ENCODE measurements around the gene CDH13. TPM values are rescaled to one million over a fixed set of nuclear protein-coding genes. Genes with fewer than 3 reads are reported as not detected.

CDH13 gene
- polyA plus RNA-seq, 1 donor: 8.7 TPM

DNA sequence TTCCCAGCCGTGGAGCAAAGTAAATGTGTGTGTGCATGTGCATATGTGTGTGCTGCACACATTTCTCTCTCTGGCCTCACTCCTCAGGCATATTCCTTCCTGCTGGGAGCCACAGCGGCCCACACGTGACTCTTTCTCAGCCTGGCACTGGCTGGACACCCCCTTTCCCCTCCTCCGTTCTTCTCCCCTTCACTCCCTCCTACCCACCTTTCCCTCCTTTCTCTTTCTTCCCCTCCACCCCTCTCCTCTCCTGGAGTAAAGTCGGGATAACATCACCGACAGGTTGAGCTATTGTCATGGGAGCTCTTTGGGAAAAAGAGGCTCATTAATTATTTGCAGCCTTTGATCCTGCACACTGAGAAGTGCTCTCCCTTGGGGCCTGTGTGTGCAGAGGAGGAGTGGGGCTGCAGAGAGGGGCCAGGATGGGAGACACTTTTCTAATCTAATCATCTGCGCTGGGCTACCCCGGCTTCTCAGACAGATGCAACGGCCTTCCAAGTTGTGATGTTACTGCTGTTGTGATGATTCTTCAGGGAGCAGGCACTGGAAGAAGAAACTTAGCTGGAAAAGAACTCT is 1054.7 kb downstream of the CDH13 start:
- no peak for DNase-seq

DNA sequence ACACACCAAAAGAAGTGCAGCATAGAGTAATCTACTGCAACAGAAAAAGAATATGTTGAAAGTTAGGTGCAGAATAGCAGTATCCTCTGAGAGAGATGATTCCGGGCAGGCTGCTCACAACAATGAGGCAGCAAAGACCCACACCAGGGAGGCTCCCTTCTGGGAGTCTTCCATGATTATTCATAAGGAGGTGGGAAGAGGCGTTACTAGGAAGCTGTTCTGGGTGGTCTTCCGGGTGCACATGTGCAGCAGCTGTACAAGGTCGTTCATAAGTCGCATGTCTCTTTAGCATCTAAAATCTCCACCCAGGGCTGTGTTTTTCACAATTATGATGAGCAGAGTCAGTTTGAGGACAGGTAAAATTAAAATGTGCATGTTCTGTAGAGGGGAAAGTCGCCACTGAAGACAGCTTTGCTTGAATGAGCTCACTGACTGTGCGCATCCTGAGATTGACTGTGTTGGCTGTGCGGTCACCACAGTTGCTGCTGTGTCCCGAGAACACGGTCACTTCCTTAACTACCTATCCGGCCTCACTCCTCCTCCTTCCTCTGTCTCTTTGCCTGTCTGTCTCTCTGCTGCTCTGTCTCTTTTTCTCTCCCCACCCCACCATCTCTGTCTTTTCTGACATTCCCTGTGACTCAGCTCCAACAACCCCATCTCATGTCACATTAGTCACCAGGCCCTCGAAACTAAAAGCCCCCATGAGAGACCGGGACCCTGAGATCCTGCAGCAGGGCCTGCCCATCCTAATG is 1055.5 kb downstream of the CDH13 start:
- DNase-seq: no peak

DNA sequence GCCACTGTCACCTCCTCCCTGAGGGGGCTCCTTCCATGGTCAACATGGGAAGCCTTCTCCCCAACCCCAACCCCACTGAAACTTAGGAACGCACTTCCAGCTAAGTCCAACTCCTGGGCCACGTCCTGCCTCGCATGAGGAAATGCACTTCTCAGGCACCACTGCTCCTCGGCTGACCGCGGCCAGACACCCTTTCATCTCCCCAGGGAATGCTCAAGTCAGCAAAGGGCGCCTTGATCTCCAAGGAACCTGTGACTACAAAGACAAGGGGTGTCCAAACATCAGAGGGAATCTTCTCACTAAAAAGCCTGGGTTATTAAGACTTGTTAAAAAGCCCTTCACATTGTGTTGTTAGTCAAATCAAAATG is 1056.1 kb downstream of the CDH13 start:
- no peak for DNase-seq

DNA sequence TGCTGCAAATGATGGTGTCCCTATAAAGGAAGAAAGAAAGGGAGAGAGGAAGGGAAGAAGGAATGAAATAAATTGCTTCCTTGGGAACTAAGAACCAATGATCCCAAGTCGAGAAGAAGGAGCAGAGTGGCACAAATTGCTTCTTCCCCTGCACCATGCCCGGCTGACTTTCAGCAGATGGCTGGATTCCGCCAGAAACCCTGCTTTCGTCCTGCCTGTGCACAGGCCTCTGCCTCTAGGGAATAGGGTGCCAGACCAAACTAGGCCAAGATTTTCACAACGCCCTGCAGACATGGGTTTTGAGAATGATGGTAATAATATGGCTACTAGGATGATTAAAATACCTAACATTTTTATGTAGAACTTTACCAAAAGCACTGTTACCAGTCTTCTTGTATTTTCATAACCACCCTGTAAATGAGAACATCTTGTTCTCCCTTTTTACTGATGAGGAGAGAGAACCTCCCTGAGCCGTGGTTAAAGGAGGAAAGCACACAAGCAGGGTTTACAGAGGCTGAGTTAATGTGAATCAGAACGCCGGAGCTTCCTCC is 1058.9 kb downstream of the CDH13 start:
- DNase-seq: no peak

DNA sequence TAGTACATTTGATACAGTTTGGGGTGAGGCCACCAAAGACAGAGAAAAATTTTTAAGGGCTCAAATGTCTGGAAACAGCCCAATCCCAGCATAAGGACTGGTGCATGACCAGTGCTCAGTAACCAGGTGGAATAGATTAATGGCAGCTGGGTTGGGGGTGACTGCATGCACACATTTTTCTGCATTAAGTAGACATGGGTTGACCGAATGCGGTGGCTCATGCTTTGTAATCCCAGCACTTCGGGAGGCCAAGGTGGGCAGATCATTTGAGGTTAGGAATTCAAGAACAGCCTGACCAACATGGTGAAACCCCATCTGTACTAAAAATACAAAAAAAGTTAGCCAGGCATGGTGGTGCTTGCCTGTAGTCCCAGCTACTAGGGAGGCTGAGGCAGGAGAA is 1060.0 kb downstream of the CDH13 start:
- no peak for DNase-seq

DNA sequence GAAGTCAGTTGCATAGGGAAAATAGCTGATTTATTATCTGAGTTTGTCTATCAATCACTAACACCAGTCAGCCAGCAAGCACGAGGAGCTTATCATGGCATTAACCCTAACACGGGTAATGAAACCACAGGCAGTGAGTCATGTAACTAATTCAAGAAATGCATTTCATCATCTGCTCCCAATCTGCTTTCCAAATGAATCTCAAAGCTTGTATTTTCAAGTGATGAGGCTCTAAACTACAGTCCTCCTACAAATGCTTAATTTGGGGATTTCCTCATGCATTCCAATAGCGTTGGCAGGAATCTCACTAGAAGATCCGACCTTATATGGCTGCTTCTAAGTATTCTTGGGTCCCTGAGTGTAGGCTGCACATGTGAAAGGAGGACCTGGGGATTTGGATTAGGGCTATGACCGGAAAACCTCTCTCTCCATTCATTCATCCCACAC is 1062.6 kb downstream of the CDH13 start:
- no peak for DNase-seq

DNA sequence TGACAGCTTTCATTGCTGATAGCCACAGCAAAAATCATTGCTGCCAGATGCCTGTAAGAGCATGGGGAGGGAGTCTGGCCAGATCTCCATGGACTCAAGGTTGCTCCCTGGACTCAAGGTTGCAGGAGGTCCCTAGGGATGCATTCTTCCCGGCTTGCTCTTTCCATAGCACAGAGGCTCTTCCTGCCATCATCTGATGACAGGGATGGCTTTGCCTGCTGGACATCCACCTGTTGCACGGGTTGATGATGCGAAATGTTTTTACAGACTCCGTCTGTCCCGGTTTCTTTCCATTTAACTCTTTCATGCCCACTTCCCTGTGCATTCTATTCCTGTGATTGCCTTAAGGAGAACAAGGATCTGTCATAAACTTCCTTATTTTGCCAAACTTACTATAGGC is 1065.5 kb downstream of the CDH13 start:
- no peak for DNase-seq

DNA sequence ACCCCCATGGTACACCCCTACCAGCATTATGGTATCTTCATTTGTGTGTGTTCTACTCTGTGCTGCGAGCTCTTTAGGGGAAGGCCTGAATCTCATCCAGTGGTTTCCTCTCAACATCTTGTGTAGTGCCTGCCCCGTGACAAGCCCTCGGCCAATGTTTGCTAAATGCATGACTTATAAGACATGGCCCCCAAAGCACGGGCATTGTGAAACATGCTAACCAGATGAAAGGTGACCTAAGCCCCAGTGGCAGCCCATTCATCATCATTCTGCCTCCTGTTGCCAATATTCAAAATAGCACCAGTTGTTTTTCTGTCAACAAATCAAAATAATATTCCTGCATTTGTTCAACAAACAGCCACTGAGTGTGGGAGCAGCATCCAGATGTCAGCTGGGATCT is 1072.2 kb downstream of the CDH13 start:
- no peak for DNase-seq

DNA sequence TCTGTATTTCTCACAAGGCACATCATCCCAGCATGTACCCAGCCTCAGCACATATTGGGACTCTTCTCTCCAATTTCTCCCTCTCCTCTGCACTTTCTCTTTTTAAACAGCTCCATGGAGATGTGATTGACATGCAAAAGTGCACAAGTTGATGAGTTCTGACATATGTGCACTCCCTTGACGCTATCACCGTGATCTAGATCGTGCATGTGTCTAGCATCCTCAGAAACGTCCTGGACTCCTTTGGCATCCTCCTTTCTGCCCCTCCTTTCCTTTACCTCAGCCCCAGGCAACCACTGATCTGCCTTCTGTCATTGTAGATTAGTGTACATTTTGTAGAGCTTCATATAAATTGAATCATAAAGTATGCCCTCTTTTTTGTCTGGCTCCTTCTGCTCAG is 1073.0 kb downstream of the CDH13 start:
- DNase-seq: no peak

DNA sequence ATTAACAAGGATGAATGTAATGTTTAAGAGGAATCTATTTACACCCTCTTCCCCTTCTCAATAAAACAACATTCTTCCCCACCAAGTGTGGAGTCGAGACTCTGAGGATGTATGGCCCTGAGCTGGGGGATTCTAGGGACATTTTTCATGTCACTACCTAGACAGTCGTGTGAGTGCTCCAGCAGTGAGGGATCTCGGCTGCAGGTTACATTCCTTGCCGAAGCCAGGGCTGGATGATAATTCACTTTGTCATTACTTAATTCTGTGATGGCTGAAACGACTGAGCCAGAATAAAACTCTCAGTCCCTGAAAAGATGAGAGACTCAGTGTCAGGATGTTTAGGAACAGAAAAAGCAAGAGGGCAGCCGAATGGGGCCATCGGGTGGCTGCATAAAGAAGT is 1074.1 kb downstream of the CDH13 start:
- no peak for DNase-seq

DNA sequence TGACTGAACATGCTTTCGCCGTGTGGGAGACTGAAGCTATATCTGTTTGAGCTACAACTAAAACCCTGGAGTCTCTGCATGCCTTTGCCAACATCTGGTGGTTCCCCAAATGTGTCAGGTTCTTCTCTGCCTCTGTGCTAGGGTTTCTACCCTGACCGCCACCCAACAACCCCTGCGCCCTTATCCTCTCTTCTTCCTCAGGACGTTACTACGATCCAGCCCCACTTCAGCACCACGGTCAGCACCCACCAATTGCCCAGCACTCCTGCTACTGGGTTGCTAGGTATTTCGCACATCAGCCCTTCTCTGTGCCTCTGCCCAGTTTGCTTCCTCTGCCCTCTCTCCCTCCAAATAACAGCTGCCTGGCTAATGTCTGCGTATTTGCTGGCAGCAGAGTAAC is 1074.7 kb downstream of the CDH13 start:
- peak; percentile 60 for DNase-seq

DNA sequence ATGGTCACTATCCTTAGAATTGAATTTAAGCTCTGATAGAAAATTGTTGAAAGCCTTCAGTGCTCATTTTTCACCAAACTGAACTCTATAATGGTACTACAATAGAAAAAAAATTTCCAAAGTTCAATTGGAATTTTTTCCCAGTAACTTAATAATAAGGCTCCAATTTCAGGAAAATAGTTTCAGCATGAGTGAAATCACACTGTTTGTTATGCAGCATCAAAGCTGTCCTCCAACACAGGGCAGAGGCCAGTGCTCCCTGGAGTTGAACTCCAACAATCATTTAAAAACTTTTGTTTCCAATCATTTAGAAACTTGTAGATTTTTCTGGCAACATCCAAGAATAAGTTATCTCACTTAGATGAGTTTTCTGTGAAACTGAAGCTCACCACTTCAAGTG is 1077.9 kb downstream of the CDH13 start:
- DNase-seq: no peak

DNA sequence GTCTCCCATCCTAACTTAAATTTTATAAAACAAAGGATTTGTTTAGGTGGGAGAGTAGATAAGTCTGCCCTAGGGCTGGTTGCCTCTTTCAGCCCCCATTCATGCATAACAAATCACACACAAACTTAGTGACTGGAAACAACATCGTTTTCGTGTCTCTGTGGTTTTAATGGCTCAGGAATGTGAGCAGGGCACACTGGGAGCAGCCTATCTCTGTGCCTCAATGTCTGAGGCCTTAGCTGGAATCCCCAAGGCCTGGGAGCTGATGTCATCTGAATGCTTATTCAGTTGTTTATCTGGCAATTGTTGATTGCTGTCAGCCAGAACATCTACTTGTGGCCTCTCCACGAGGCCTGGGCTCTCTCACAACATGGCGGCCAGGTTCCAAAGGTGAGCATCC is 1079.1 kb downstream of the CDH13 start:
- no peak for DNase-seq

DNA sequence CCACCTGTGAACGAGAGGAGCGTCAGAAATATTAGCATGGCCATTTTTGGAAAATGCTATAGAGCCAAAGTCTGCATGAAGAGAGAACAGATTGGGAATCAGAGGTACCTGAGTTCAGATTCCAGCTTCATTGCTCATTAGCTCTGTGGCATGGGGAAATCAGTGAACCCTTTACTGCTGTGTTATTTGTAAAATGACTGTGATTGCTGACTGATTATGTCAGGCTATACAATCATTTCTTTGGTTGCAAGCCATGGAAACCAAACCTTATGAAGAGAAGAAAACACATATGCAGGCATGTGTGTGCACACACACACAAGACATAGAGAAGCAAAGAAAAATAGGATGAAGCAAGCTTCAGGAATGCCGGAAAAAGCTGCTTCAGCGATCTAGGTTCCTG is 1079.6 kb downstream of the CDH13 start:
- DNase-seq: no peak

DNA sequence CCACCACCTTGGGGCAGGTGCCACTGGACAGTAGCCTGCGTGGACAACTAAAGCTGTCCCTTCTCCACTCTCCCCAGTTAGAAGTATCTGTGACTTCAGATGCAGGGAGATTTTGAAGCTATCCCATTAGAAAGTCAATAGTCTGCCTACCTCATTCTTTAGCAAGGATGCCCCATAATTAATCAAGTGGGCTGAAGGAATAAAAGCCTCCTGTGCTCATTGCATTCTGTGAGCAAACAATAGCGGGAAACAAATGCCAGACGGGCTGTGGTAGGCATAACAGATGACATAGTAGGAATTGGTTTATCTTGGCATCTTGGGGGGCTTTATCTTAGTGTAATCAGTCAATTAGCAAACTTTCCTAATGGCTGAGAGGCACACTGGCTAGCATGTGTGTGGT is 1084.3 kb downstream of the CDH13 start:
- DNase-seq: no peak

DNA sequence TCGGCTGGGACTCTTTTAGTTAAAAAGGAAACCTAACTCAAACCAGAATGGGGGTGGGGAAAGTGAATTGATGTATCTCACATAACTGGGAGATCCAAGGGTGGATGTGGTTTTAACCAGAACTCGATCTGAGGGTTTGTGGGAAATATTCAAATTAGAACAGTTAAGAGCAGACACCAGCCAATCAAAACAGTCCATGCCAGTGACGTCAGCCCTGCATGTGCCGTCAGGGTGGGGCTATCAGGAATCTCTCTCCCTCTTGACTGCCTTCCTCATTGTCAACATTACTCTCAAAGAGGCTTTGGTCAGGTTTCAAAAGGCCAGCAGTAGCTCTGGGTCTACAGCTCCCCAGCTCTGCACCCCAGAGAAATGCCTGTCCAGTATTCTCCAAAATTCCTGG is 1086.8 kb downstream of the CDH13 start:
- no peak for DNase-seq

DNA sequence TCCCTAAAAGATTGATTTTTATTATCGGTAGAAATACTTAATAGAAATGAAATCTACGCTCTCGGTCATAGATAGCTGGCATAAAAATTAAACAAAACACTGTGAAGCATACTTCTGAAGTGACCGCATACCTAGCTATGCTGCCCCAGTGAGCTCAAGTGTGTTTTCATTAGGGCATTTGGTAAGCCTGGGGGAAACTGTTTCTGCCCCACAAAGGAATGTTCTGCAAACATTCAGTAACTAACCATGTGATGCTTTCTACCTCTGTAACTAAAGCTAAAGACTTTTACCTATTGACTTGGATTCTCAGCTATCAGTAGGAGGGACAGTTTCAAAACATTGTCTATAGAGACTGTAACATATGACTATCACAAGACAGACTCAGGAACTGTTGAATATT is 1087.5 kb downstream of the CDH13 start:
- DNase-seq: no peak

DNA sequence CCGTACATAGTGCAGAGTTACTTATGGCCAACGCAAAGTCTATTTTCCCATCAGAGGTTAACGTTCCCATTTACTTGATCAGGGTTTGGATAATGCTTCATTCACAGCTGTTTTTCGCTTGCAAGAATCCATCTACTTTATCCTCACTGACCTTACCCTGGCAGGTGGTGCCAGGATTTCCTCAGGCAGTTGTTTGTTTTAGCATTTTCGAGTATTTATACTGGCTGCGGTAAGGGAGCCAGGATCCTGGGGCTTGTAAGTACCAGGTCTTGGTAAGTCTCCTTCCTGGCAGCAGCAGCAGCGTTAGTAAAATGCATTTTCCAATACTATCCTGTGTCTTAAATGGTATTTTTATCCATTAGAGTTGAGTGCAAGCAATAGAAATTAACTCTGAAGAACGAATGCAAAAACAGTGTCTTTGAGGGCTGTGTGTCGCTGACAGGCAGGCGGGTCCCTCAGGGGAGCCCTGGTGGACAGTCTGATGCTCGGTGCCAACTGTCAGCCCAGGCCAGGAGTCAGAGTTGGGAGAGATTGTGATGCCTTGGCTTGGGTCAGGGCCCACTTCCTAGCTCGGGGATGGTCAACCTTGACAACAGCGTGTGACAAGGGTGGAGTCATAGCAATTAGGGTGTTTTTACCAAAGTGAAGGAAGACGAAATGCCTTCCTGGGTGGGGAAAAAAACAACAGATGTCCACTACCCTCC is 1088.6 kb downstream of the CDH13 start:
- DNase-seq: no peak

DNA sequence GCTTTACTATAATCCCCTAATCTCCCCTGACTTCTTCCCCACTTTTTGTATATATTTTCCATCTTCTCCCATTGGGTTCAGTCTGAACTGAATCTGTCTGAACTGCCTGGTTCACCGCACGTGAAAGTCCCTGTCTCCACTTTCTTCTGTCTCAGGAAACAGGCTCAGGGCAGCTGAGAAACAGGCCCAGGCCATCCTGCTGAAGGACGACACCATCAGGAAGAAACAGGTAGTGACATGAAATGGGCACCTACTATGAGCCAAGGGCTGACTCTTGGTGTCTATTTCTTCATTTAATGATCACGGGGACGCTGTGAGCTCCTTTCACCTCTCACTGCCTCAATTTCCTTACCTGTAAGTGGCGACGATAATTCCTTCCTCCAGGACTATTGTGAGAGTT is 1090.5 kb downstream of the CDH13 start:
- no peak for DNase-seq

DNA sequence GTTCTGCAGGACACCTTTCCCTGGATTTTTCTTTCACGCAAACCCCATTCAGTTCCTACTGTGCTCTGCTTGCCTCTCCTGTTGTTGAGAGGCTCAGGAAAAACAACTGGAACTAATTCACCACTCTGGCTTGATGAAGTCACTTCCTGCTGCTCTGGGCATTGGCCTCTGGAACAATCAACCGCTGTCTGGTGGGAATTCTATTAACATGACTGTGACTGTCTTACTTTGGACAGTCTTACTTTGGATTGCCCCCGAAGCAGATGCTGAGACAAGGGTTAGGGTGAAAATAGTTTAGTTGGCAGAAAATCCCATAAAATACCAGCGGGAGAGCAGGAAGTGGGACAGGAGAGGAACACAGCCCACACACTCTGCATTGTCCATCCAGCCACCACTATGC is 1091.0 kb downstream of the CDH13 start:
- DNase-seq: no peak

DNA sequence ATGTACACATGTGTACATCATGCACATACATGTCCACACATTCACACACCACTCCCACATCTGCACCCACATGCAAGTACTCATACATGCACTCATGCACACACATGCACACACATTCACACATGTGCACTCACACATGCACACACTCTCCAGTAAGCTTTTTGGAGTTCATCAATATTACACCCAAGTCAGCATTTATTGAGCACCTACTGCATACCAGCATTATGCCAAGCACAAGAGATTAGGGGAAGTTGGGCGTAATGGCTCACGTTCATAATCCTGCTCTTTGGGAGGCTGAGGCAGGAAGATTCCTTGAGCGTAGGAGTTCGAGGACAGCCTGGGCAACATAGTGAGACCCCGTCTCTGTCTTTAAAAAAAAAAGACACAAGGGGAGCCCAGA is 1093.4 kb downstream of the CDH13 start:
- no peak for DNase-seq

DNA sequence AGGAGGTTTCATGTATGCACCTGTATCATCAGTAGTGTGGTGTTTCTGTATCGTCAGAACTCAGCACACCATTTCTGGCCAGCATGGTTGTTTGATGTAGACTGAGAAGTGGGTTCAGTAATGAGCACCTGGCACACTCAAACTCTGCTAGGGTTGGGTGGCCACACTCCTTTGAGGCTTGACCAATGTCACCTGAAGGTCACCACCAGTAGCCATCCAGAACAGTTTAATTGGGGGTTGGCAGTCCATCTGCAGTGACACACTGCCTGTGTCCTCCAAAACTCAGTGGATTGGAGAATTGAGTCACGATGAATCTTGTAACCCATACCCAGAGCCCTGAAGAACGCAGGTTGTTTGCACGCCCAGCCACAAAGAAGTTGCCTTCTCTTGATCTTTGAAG is 1094.2 kb downstream of the CDH13 start:
- no peak for DNase-seq

DNA sequence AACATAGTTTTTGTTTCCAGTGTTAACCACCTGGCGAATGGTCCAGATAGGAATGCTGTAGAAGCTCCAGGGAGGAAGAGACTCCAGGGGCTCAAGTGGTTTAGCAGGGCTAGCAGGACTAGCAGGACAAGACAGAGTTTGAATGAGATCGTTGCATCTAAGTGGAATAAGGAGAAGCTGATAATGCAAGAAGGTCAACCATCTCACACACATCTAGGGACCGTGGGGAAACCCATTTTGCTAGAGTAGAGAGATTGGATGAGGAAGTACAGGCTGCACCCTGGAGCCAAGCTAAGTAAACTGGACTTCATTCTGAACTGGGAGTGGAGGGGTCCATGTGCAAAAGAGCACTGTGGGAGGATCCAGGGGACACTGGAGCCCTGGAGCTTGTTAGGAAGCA is 1094.9 kb downstream of the CDH13 start:
- no peak for DNase-seq

All from left kidney (tissue), 2 donors.